SK-N-SH (cell line): Measurements from ENCODE around the gene TTN.

Experiments used
- CTCF ChIP-seq: fragments of 200-600 bp; sonication (generic); IDR thresholded peaks from 2 replicates; pipeline ENCODE4 v1.6.1; 2017; ENCODE audit warnings: antibody characterized with exemption, mild to moderate bottlenecking, moderate library complexity
- EP300 ChIP-seq, 2 experiments: IDR thresholded peaks; 2 replicates each; pipeline versions ENCODE4 v1.4.0 to v1.6.1; 2012; ENCODE audit warnings: borderline replicate concordance in 1 of 2, low read depth in 1 of 2, low read length in 1 of 2
- EZH2phosphoT487 ChIP-seq: fragments of 200-600 bp; sonication (generic); IDR thresholded peaks from 2 replicates; pipeline ENCODE4 v1.6.1; 2017; ENCODE audit warnings: low read depth, mixed run types, mild to moderate bottlenecking, antibody characterized with exemption, moderate library complexity, borderline replicate concordance
- FOSL2 ChIP-seq: IDR thresholded peaks from 2 replicates; pipeline ENCODE4 v1.4.0; 2012; ENCODE audit warnings: low read depth, mild to moderate bottlenecking, moderate library complexity, borderline replicate concordance
- FOXM1 ChIP-seq: IDR thresholded peaks from 2 replicates; pipeline ENCODE4 v1.4.0; 2012; ENCODE audit warnings: low read depth, mild to moderate bottlenecking
- MXI1 ChIP-seq: IDR thresholded peaks from 2 replicates; pipeline ENCODE4 v1.6.1; 2012; ENCODE audit warnings: mild to moderate bottlenecking, low read depth, low read length, improper control_type of control experiment
- POLR2AphosphoS5 ChIP-seq: IDR thresholded peaks from 2 replicates; pipeline ENCODE4 v1.6.1; 2012; ENCODE audit warnings: low read depth, low read length
- RXRA ChIP-seq: IDR thresholded peaks from 2 replicates; pipeline ENCODE4 v1.4.0; 2012; ENCODE audit warnings: low read depth, mild to moderate bottlenecking, borderline replicate concordance
- SIN3A ChIP-seq: IDR thresholded peaks from 2 replicates; pipeline ENCODE4 v1.6.1; 2012; ENCODE audit warnings: low read depth, mild to moderate bottlenecking, low read length, moderate library complexity, borderline replicate concordance
- TEAD4 ChIP-seq: IDR thresholded peaks from 2 replicates; pipeline ENCODE4 v1.4.0; 2012; ENCODE audit warnings: mild to moderate bottlenecking, borderline replicate concordance; ENCODE audit not compliant: insufficient read depth
- USF1 ChIP-seq: IDR thresholded peaks from 2 replicates; pipeline ENCODE4 v1.4.0; 2012; ENCODE audit warnings: low read depth, borderline replicate concordance
- TF ChIP-seq, protein P1 (sequence below): IDR thresholded peaks from 2 replicates; pipeline ENCODE4 v1.4.0; 2012; ENCODE audit warnings: low read depth

DNA sequence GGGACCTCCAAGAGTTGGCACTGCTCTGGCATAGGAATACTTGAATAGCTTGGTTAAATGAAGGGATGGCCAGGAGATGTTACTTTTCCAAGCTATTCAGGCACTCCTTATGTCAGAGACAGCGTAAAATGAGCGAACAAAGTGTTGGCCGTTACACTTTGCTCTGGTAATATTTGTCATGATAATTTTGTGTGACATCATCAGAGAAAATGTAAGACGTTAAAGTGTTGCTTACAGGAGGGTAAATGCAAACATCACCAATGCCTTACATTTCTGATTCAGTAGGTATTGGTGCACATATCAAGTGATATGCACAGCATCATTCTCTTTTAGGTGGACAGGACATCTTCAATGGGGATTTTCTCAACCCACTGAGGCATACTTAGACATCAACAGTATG, 281.0 kb downstream of the TTN start:
- TF ChIP-seq EZH2phosphoT487 (no peak), SIN3A (no peak), CTCF (no peak), FOSL2 (no peak), FOXM1 (no peak), RXRA (no peak), MXI1 (no peak), TEAD4 (no peak), POLR2AphosphoS5 (no peak), EP300 (IDR thresholded peaks at IDR 0.05; ENCODE audit: borderline replicate concordance in 1 of 2, low read depth in 1 of 2, low read length in 1 of 2) (no peak), USF1 (no peak)
- TF ChIP-seq, protein P1, sequence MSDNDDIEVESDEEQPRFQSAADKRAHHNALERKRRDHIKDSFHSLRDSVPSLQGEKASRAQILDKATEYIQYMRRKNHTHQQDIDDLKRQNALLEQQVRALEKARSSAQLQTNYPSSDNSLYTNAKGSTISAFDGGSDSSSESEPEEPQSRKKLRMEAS, result no peak
